Uterus (tissue), 2 donors: ENCODE results near the gene FAM117A.

Experiments
- CTCF ChIP-seq, 4 experiments: fragments of 200-600 bp in 2 of 4; fragments of 450-650 bp in 2 of 4; sonication (generic) in 2 of 4; IDR thresholded peaks; one replicate each; pipeline ENCODE4 v1.5.1; 2016 to 2019; ENCODE audit warnings: antibody characterized with exemption in 4 of 4, mild to moderate bottlenecking in 2 of 4, moderate library complexity in 1 of 4
- POLR2A ChIP-seq, 2 donors: fragments of 450-650 bp; IDR thresholded peaks; one replicate each; pipeline ENCODE4 v1.6.1; 2016; ENCODE audit warnings: antibody characterized with exemption in 2 of 2, mild to moderate bottlenecking in 1 of 2, moderate library complexity in 1 of 2

GRCh38 chr17:49728425-49728824, 35.5 kb downstream of the FAM117A start:
- TF ChIP-seq CTCF (IDR thresholded peaks at IDR 0.05): no peak
- no peak for TF ChIP-seq POLR2A (IDR thresholded peaks at IDR 0.05)
